Liver (tissue), 3 donors: ENCODE results near the gene RNF157.

Source experiments
- CTCF ChIP-seq: fragments of 150-350 bp; IDR thresholded peaks from 2 replicates; pipeline ENCODE4 v1.5.1; 2017; ENCODE audit warnings: improper control_type of control experiment, low read depth, low read length; ENCODE audit not compliant: missing input control
- EGR1 ChIP-seq, 2 donors: IDR thresholded peaks; 2 replicates each; pipeline ENCODE4 v1.6.1; 2016 to 2018; ENCODE audit warnings: antibody characterized with exemption in 2 of 2, low read depth in 2 of 2
- JUND ChIP-seq, 2 donors: IDR thresholded peaks; 2 replicates each; pipeline ENCODE4 v1.6.1; 2016; ENCODE audit warnings: antibody characterized with exemption in 2 of 2
- MAX ChIP-seq: IDR thresholded peaks from 2 replicates; pipeline ENCODE4 v1.6.1; 2016; ENCODE audit warnings: antibody characterized with exemption
- RAD21 ChIP-seq, 2 donors: IDR thresholded peaks; 2 replicates each; pipeline ENCODE4 v1.6.1; 2016; ENCODE audit warnings: antibody characterized with exemption in 2 of 2, mild to moderate bottlenecking in 2 of 2
- RXRA ChIP-seq, 2 donors: IDR thresholded peaks; 2 replicates each; pipeline ENCODE4 v1.6.1; 2017 to 2018; ENCODE audit warnings: antibody characterized with exemption in 2 of 2, mild to moderate bottlenecking in 1 of 2
- SP1 ChIP-seq: IDR thresholded peaks from 2 replicates; pipeline ENCODE4 v1.6.1; 2018; ENCODE audit warnings: antibody characterized with exemption, mild to moderate bottlenecking
- TAF1 ChIP-seq: conservative IDR thresholded peaks from 2 replicates; pipeline ENCODE4 v1.6.1; 2016; ENCODE audit warnings: antibody characterized with exemption, mild to moderate bottlenecking
- YY1 ChIP-seq: IDR thresholded peaks from 2 replicates; pipeline ENCODE4 v1.6.1; 2016; ENCODE audit warnings: antibody characterized with exemption, mild to moderate bottlenecking
- TF ChIP-seq, protein P1 (sequence below): IDR thresholded peaks from 2 replicates; pipeline ENCODE4 v1.6.1; 2016; ENCODE audit warnings: antibody characterized with exemption, mild to moderate bottlenecking
- donor health status: healthy.
- donor health status: healthy.

GRCh38 chr17:76260220-76260619 lies 19.9 kb upstream of the RNF157 start:
- TF ChIP-seq JUND (IDR thresholded peaks at IDR 0.05) (no peak), CTCF (no peak), RXRA (IDR thresholded peaks at IDR 0.05) (no peak), TAF1 (no peak), EGR1 (IDR thresholded peaks at IDR 0.05; ENCODE audit: low read depth in 2 of 2) (no peak), MAX (no peak), SP1 (no peak), YY1 (no peak), RAD21 (IDR thresholded peaks at IDR 0.05) (no peak)
- TF ChIP-seq, protein P1, sequence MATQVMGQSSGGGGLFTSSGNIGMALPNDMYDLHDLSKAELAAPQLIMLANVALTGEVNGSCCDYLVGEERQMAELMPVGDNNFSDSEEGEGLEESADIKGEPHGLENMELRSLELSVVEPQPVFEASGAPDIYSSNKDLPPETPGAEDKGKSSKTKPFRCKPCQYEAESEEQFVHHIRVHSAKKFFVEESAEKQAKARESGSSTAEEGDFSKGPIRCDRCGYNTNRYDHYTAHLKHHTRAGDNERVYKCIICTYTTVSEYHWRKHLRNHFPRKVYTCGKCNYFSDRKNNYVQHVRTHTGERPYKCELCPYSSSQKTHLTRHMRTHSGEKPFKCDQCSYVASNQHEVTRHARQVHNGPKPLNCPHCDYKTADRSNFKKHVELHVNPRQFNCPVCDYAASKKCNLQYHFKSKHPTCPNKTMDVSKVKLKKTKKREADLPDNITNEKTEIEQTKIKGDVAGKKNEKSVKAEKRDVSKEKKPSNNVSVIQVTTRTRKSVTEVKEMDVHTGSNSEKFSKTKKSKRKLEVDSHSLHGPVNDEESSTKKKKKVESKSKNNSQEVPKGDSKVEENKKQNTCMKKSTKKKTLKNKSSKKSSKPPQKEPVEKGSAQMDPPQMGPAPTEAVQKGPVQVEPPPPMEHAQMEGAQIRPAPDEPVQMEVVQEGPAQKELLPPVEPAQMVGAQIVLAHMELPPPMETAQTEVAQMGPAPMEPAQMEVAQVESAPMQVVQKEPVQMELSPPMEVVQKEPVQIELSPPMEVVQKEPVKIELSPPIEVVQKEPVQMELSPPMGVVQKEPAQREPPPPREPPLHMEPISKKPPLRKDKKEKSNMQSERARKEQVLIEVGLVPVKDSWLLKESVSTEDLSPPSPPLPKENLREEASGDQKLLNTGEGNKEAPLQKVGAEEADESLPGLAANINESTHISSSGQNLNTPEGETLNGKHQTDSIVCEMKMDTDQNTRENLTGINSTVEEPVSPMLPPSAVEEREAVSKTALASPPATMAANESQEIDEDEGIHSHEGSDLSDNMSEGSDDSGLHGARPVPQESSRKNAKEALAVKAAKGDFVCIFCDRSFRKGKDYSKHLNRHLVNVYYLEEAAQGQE = no peak
